Activated CD8-positive, alpha-beta memory T cell treated with anti-CD3 and anti-CD28 coated beads, Interleukin-2, amount 50 U/mL, for 1 hour (primary cell): ENCODE measurements around the gene ZSWIM9.

Experiments used
- DNase-seq: peaks from one replicate; pipeline ENCODE4 v3.0.0-alpha.2; 2020; ENCODE audit errors: extremely low read depth

Gene ZSWIM9

DNA sequence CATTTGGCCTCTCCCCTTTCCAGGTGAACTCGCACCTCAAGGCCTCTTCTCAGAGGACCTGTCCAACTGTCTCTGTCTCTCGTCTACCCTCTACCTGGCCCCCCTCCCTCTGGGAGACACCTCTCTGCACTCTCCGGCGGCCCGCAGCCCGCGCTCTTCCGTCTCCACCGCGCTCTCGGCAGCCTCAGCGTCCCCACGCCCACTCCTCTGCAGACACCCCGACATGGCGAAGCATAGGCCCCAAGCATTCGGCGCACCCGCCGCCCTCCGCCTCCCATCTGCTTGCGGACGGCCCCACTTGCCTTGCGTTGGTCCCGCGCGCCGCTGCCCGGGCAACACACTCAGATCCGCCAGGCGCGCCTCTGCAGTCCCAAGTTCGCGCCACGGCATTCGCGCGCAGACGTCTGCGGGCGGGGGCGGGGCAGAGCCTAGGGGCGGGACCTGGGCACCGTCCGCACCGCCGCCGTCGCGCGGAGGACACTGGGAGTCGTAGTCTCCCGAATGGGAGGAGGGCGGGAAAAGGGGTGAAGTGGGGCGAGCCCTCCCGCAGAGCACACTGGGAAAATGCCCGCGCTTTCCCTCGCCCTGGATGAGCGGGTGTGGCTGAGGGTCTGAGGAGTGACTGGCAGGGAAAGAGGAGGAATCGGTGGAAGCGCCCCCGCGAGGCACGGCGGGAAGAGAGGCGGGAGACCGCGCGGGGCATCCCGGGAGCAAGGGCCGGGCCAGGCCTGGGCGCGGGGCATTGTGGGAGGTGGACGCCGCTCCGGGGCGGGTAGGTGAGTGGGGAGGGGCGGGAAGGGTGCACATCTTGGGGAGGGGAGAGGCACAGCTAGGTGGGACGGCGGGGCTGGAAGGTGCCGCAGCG, at the start of gene ZSWIM9, which contains the start of gene LIG1:
Gene ZSWIM9, plus strand, starts transcription at position 742 of the 865 bp plus-strand sequence. CDS start 1,123 bp downstream, outside the sequence.
Gene LIG1, minus strand, starts transcription at position 406 of the 865 bp plus-strand sequence. CDS start 4,778 bp downstream, outside the sequence.
- peak; percentile 51 for DNase-seq

DNA sequence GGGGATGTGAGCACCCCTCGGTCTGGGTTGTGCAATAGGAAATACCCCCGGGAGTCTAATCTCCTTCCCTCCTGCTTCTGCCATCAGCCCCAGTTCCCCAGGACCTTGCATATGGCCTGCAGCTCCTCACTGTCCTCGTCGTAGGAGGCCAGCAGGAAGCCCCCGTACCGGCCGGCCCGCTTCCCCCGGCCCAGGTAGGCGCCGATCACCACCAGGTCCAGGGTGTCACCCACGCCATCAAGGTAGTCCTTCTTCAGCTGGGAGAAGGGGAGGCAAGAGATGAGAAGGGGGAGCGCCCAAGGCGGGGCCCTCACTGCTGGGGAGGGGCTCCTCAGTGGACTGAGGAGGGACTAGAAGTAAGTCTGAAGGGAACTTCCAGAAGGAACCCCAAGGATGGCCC, 49.4 kb upstream of the ZSWIM9 start:
- DNase-seq: no peak

DNA sequence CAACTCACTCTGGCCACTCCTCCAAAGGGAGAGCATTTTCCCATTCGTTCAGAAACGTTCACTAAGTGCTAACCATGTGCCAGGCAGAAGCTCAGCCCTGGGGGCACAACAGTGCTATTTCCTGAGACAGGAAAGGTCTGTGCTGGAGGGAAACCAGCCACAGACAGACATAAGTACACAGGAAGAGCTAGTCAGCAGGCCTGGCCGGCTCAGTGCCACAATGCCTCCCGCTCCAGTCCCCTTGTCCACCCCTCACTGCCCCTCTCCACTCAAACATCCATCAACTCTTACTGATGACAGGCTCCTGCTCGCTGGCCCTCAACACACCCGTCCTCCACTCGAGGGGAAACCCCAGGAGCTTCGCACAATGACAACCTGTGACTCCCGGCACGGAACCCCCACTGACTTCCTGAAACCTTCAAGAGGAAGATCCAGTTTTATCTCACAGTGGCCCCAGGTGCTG, 48.5 kb upstream of the ZSWIM9 start:
- no peak for DNase-seq

DNA sequence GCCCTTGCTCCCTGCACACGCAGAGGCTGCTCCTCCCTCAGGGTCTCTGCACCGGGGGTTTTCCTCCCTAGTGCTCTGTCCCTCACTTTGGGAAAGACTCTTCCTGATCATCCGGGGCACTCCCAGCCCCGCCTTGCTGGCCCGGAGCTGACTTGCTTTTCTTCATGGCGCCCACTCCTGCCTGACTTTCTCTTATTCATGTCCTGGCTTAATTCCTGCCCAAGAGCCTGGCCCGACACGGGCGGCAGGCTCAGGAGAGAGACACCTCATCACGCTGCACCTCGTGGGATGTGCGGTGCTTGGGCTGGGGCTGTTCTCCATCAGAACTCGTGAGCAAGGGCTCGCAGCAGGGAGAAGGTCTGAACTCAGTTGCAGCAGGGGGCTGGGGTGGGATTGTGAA, 48.1 kb upstream of the ZSWIM9 start:
- no peak for DNase-seq

DNA sequence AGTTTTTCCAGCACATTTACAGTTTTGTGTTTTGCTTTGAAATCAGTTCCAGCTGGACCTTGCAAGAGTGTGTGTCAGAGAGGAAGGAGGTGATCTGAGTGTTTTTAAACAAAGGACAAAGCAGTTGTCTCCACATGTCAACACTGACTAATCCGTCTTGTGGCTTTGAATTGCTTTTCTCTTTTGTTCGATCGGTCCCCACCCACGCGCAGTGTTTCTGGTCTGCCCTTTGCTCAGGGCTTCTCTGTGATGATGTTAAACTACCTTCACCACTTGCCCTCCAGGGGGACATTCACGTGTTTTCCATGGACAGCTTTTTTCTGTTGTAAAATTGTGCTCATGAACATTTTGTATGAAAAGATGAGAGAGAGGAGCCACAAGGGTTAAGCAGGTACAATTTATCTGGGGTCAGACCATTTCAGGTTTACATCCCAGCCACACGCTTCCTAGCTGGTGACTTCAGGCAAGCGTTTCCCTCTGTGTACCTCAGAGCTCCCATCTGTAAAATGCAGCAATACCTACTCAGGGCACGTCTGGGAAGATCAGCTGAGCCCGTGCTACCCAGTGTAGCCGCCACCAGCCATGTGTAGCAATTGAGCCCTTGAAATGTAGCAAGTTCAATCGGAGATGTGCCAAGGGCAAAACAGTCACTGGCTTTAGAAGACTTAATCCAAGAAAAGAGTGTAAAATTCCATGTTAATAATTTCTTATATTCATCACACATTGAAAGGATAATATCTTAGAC, 46.4 kb upstream of the ZSWIM9 start:
- no peak for DNase-seq

DNA sequence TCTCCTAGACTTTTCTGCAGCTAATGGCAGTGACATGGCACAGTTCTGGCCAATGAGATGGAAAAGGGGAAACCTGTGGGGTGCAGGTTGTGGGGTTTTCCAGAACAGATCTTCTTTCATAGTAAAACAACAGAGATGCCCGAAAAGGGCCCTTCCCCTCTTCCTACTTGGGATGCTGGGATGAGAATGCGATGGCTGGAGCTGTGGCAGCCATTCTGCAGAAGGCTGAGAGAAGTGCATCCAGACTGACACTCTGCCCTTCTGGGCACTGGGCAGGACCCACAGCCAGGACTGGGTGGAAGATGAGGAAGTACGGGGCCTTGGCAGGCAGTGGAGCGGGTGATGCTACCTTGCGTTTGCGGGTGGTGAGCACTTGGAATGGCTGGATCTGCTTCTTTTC, 42.9 kb upstream of the ZSWIM9 start:
- no peak for DNase-seq

DNA sequence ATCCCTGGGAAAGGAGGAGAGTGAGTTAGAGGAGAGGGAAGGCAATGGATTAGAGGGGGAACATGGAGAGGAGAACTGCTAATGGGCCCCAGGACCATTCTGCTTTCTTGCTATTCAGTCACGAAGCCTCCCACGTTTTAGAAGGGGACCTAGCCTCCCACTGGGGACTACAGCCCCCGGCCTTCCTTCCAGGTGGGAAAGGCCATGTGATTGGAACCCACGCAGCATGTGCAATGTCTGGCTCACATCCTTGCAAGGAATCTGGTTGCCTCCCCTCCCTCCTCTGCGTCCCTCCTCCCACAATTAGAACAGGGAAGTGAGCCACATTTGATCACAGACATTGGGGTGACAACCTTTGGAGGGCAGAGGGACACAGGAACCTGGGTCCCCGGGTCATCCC, 37.4 kb upstream of the ZSWIM9 start:
- no peak for DNase-seq

DNA sequence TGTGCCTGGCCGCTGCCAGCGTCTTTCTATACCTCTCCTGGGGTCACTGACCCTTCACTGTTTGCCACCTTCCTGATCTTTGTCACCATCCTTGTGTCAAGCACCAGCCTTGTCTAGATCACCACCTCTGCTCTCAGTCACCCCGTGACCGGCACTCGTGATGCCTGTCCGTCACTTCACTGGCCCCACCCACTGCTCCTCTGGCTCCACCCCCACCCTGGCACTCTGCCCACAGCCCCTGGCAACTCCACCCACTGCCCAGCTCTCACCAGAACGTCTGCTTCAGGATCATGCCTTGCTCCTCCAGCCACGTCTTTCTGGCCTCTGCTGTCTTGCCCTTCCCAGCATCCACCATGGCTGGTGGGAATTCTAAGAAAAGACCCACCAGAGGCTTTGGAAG, 35.1 kb upstream of the ZSWIM9 start:
- no peak for DNase-seq

DNA sequence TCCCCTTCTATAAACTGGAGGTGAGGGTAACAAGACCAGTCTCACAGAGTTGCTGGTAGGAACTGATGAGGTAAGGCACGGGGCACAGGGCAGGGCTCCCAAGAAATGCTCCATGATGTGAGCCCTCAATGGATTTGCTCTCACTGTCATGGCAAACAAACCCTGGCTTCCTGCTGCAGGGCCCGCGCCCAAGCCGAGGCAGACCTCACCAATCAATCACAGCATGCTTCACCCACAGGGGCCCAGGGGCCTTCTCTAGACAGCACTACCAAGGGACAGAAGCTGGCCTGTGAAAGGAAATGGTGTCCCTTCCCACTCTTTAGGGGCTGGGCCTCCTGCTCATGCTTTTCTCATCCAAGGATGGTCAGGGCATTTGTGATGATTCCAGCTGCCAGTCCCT, 33.9 kb upstream of the ZSWIM9 start:
- DNase-seq: no peak

DNA sequence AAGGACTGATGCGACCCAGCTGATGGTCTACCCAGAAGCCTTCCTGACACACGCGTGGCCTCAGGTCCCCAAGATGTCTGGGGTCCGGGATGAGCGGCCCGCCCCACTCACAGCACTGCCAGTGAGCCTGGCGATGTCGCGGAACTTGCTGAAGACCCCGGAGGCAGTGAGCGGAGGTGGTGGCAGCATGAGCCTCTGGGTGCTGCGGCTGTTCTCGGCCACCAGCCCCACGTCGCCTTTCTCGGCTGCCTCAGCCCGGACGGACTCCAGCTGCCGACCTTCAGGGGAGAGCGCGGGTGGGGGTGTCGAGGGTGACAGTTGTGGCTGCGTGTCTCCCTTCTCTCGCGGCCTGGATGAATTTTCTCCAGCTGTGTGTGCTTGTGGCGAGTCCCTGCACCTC, 33.1 kb upstream of the ZSWIM9 start:
- no peak for DNase-seq

DNA sequence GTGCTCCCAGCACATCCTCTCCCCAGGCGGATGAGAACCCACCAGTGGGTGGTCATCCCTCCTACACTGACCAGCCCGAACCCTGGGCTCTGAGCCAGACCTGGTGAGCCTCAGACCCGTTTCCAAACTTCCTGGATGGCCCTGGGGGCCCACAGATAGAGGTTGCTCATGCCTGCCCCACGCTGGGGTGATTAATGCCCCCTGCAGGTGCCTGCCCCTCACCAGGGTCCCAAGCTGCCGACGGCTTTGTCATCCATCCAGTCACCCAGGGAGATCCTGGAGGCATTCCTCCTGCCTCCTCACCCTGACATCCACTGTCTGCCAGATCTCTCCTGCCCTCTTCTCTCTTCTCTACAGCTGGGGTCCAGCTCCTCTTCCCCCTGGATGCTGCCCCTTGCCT, 31.4 kb upstream of the ZSWIM9 start:
- no peak for DNase-seq

DNA sequence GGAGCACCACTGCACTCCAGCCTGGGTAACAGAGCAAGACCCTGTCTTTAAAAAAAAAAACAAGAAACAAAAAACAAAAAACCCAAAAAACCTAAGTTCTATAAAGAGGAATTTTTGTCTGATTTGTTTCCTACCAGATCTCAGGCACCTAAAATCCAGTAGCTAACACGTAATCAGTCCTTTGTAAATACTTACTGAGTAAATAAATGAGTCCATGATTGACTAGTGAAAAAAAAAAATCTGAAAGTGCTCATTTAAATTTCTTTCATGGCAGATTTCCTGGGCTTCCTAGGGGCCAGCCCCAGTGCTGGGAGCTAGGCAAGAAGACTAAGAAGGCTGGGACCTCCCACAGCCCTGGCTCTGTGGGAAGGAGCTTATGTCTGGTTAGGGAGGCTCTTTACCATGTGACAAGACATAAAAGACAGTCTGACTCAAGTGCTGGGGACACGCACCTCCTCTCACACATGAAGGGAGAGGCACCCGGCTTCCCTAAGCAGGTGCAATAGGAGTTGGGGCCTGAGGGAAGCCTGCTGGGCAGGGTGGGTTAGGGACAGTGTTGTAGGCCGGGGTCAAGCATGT, 22.8 kb upstream of the ZSWIM9 start:
- no peak for DNase-seq

DNA sequence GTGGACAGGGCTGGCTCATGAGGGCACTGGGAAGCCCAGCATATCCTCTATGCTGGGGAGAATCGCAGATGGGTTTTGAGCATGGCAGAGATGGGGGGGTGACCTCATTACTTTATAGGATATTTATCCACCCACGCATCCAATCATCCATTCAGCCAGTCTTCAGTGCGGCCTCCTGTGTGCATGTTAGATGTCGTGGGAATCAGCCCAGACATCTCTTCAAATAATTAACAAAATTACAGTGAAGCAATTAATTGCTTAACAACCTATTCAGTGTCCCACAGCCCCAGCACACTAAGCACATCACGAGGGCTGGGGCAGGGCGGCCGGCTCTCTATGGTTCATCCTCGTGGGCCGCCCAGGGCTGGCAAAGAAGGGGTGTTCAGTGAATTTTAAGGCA, 21.9 kb upstream of the ZSWIM9 start:
- no peak for DNase-seq

DNA sequence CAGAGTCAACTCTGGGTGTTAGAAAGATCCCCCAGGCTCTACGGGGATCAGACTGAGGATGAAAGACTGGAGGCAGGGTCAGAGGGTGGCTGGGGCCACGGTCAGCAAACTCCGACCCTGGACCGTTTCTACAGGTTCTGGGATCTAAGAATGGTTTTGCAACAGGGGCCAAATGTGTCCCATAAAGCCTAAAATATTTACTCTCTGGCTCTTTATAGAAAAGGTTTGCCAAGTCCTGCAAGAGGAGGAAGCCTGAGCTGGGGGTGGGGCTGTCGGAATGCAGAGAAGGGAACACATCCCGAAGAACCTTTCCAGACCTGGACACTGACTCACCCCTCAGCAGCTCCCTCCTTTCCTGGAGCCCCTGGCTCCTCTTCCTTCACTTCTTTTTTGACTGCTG, 21.1 kb upstream of the ZSWIM9 start:
- DNase-seq: no peak

DNA sequence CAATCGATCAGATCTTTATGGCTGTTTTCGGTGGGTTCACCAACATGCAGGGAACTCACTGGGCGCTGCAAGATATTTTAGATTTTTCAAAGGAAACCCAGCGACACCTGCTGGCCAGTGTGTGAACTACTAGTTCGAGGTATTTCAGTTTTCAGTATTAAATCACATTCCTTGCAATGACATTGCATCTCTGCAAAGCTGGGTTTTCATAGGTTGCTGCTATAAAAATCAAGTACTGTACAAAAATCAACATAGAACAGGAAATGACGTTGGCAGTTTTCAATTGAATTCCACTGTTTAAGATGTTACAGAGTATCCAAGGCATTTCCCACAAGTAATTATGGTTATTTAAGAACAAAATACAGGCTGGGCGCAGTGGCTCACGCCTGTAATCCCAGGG, 17.9 kb upstream of the ZSWIM9 start:
- DNase-seq: peak; percentile 19

DNA sequence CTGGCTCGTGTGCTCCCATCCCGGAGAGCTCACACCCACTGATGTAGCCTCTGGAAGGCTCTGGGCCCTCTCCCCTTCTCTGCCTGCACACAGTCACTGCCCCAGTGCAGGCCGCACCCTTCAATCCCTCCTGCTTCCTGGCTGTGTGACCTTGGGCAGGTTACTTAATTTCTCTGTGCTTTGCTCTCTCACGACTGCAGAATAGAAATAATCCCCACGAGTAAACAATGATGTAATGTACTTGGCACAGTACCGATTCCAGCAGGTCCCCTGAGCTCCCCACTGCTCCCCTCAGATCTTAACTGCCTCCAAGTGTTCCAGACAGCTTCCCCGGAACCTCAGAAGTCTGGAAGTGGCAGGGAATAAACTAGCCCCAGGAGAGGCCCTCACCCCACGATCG, 16.5 kb upstream of the ZSWIM9 start:
- DNase-seq: no peak

DNA sequence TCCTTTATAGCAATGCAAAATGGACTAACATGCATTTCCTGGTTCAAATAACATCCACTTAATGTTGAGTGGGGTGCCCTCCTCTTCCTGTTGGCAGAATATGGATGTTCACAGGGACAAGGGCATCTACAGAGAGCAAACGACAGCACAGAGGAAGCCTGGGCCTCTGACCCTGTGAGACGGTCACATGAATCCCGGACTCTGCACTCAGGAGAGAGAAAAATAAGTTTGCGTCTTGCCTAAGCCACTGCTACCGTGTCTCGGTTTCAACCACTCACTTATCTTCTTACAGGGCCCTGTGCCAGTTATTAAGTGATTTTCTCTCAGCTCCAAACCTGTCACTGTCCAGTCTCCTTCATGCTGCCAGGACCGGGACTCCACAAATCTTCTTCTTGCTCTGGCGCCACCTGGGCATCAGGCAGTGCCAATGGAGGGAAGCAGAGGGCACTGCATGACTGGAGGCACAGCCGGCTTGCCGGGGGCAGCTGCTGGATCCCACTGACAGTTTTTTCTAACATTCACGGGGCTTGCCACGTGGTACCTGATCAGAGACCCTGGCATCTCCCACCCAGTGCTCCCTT, 12.2 kb upstream of the ZSWIM9 start:
- no peak for DNase-seq

DNA sequence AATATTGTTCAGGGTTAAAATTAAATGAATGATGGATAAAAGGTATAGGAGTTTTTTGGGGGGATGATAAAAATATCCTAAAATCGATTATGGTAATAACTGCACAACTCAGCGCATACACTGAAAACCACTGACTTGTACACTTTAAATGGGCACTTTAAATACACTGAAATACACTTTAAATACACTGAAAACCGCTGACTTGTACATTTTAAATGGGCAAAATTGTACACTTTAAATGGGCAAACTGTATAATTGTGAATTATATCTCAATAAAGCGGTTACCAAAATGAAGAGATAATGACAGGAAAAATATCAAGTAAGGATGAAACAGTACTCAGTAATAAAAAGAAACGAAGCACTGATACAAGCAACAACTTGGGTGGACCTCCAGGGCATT, 1.8 kb upstream of the ZSWIM9 start:
- DNase-seq: no peak

DNA sequence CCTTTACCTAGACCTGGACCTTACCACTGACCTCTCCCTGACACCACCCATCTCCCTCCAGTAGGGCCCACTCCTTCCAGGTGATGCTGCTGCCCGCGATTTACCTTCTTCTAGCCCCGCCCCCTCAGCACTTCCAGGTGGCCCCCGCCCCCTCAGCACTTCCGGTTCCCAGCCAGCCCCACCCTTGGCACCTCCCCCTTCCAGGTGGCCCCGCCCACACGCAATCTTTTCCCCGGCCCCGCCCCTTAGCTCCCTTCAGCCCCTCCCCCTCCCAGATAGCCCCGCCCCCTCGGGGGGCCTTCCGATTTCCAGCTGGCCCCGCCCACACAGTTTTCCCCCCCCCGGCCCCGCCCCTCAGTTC, 922 bp upstream of the ZSWIM9 start:
- DNase-seq: peak; percentile 81

DNA sequence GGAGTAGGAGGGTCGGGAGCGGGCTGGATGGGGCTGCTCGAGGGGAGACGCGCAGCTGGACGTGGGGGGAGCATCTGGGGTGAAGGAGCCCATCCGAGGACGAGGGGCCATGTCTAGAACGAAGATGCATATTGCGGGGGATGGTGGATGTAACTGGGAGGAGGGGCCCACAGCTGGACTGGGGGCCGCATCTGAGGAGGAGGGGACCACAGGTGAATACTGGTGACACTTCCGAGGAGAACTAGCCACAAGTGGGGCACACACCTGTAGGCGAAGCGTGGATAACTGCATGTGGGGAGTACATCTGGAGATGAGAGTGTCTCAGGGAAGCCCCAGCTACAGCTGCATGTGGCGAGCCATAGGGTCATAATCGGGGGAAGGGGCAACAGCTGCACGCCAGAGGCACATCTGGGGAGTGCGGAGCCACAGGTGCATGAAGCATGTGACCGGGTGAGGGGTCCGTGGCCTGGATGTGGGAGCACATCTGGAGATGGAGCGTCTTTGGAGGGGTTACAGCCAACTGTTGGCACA, 402 bp downstream of the ZSWIM9 start:
- DNase-seq: no peak

DNA sequence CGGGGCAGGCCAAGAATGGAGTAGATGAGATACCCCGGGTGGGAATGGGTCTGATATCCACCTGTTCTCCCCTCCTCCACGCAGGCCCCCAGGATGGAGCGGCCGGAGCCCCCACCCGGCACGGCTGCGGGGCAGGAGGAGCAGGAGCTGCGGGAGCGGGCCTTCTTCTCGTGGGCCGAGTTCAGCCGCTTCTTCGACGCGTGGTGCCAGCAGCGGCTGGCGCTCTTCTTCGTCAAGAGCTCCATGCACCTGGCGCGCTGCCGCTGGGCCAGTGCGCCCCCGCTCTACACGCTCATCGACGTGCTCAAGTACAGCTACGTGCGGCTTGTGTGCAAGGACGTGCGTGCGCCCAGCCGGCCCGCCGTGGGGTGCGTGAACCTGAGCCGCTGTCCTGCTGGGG, 1.2 kb downstream of the ZSWIM9 start:
- no peak for DNase-seq

DNA sequence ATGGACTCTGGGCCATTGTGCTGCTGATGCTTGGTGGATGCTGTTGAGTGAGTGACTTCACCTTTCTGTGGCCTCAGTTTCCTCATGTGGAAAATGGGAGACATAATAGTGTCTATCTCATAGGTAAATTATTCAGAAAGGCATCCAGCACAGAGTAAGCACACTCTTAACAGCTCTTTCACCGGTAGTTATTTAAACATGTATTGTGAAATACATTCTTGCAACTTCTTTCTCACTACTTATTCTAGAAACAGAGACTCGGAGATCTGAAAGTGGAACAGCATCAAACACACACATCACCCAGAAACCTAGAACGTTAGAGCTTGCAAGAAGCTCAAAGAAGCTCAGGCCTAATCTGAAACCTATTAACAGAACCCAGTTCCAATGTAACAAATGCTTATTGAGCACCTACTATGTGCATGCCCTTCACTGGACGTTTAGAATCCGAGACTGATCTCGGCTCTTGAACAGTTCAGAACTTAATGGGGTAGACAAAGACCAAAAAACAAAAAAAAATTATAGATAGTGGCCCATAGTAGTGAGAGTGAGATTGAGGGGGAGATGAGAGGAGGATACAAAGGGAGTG, 4.1 kb downstream of the ZSWIM9 start:
- DNase-seq: no peak
